HEK293T (cell line): Measurements from ENCODE around the gene ORM2.
A peak's percentile ranks its signal among the peaks of the same experiment; 100 is the strongest.

Source experiments
- CTCF ChIA-PET: fragments of 350-600 bp; formaldehyde crosslinking; extraction: SDS; loops from one replicate; lab custom pipeline; 2021; ENCODE audit warnings: antibody characterized with exemption, inconsistent platforms; lab: Yijun Ruan, JAX
- POLR2A ChIA-PET: fragments of 350-600 bp; formaldehyde crosslinking; extraction: SDS; loops from one replicate; lab custom pipeline; 2020; ENCODE audit warnings: antibody characterized with exemption, inconsistent platforms; lab: Yijun Ruan, JAX
- DNase-seq: peaks from one replicate; pipeline ENCODE4 v3.0.0; 2012; ENCODE audit warnings: mixed read lengths; ENCODE audit errors: extremely low spot score
- ARNT ChIP-seq: fragments of 450-650 bp; IDR thresholded peaks from 2 replicates; pipeline ENCODE4 v1.6.1; 2017; ENCODE audit warnings: mild to moderate bottlenecking
- BHLHE40 ChIP-seq: fragments of 450-650 bp; IDR thresholded peaks from 2 replicates; pipeline ENCODE4 v1.6.1; 2016; ENCODE audit warnings: mild to moderate bottlenecking, moderate library complexity, borderline replicate concordance
- CTBP1 ChIP-seq: fragments of 450-650 bp; IDR thresholded peaks from 2 replicates; pipeline ENCODE4 v1.6.1; 2016; ENCODE audit warnings: borderline replicate concordance
- ELF4 ChIP-seq: fragments of 450-650 bp; IDR thresholded peaks from 2 replicates; pipeline ENCODE4 v1.6.1; 2017; ENCODE audit warnings: antibody characterized with exemption
- FOXA1 ChIP-seq: fragments of 450-650 bp; IDR thresholded peaks from 2 replicates; pipeline ENCODE4 v1.6.1; 2016; ENCODE audit warnings: mild to moderate bottlenecking
- FOXK2 ChIP-seq: fragments of 450-650 bp; IDR thresholded peaks from 2 replicates; pipeline ENCODE4 v1.6.1; 2016; ENCODE audit warnings: mild to moderate bottlenecking
- FOXM1 ChIP-seq: fragments of 450-650 bp; IDR thresholded peaks from 2 replicates; pipeline ENCODE4 v1.6.1; 2017; ENCODE audit warnings: mild to moderate bottlenecking, borderline replicate concordance
- HDGF ChIP-seq: fragments of 450-650 bp; IDR thresholded peaks from 2 replicates; pipeline ENCODE4 v1.6.1; 2017; ENCODE audit warnings: antibody characterized with exemption, borderline replicate concordance
- L3MBTL2 ChIP-seq: fragments of 450-650 bp; conservative IDR thresholded peaks from 2 replicates; pipeline ENCODE4 v1.6.1; 2016; ENCODE audit warnings: mild to moderate bottlenecking
- LEF1 ChIP-seq: fragments of 450-650 bp; IDR thresholded peaks from 2 replicates; pipeline ENCODE4 v1.6.1; 2017; ENCODE audit warnings: mild to moderate bottlenecking, borderline replicate concordance
- NFRKB ChIP-seq: fragments of 450-650 bp; IDR thresholded peaks from 2 replicates; pipeline ENCODE4 v1.6.1; 2016; ENCODE audit warnings: mild to moderate bottlenecking, moderate library complexity
- PKNOX1 ChIP-seq: fragments of 450-650 bp; IDR thresholded peaks from 2 replicates; pipeline ENCODE4 v1.6.1; 2016
- SP1 ChIP-seq: fragments of 450-650 bp; IDR thresholded peaks from 2 replicates; pipeline ENCODE4 v1.6.1; 2017
- SUZ12 ChIP-seq: fragments of 450-650 bp; IDR thresholded peaks from 2 replicates; pipeline ENCODE4 v1.6.1; 2016; ENCODE audit warnings: mild to moderate bottlenecking
- TARDBP ChIP-seq: fragments of 450-650 bp; IDR thresholded peaks from 2 replicates; pipeline ENCODE4 v1.6.1; 2016
- ZNF384 ChIP-seq: fragments of 450-650 bp; IDR thresholded peaks from 2 replicates; pipeline ENCODE4 v1.6.1; 2016

ORM2 gene

GRCh38 chr9:114345493-114346065 is 15.9 kb downstream of the ORM2 start:
- no peak for TF ChIP-seq ZNF384
- TF ChIP-seq CTBP1 = no peak
- no peak for TF ChIP-seq FOXK2
- TF ChIP-seq LEF1 = no peak
- TF ChIP-seq L3MBTL2 = no peak
- no peak for TF ChIP-seq ARNT
- no peak for TF ChIP-seq HDGF
- TF ChIP-seq FOXM1 = no peak
- TF ChIP-seq NFRKB = no peak
- DNase-seq = no peak
- ChIA-PET POLR2A (no interaction called here), CTCF (interaction anchor here (1.0 kb wide), 1 partner anchor 54 kb away, joined by 3 read pairs; no protein-coding TSS in a partner anchor)

- no peak for DNase-seq
- ChIA-PET CTCF (no interaction called here), POLR2A (no interaction called here)
- TF ChIP-seq SUZ12 (no peak), NFRKB (no peak), ARNT (no peak), PKNOX1 (no peak), FOXA1 (no peak), FOXM1 (no peak), CTBP1 (no peak), SP1 (no peak), BHLHE40 (no peak), HDGF (no peak), LEF1 (no peak), TARDBP (no peak)
These were observed 16.5 kb downstream of the ORM2 start for GRCh38 chr9:114346146-114346545.

- CTCF ChIA-PET = interaction anchor here (1.3 kb wide), 1 partner anchor 9 kb away, joined by 3 read pairs; no protein-coding TSS in a partner anchor
- POLR2A ChIA-PET = no interaction called here
- TF ChIP-seq LEF1 (no peak), NFRKB (no peak), SUZ12 (no peak), ARNT (no peak), ELF4 (no peak), TARDBP (no peak)
These were observed 18.0 kb downstream of the ORM2 start for GRCh38 chr9:114347675-114348074.

GRCh38 chr9:114348261-114348905 is 18.7 kb downstream of the ORM2 start:
- no peak for TF ChIP-seq SP1
- no peak for TF ChIP-seq ZNF384
- TF ChIP-seq PKNOX1 = no peak
- TF ChIP-seq TARDBP = no peak
- TF ChIP-seq SUZ12 = no peak
- TF ChIP-seq NFRKB = no peak
- TF ChIP-seq BHLHE40 = no peak
- TF ChIP-seq FOXK2 = no peak
- no peak for TF ChIP-seq HDGF
- no peak for TF ChIP-seq FOXM1
- TF ChIP-seq LEF1 = no peak
- no peak for TF ChIP-seq CTBP1
- TF ChIP-seq ELF4 = no peak
- no peak for TF ChIP-seq FOXA1
- TF ChIP-seq ARNT = no peak
- no peak for DNase-seq
- POLR2A ChIA-PET = interaction anchor here (1.2 kb wide), 1 partner anchor 42 kb away, joined by 4 read pairs; no protein-coding TSS in a partner anchor
- CTCF ChIA-PET = no interaction called here

More at GRCh38 chr9:114347675-114348074, 18.0 kb downstream of the ORM2 start:
- no peak for DNase-seq

GRCh38 chr9:114348906-114349482 is 19.3 kb downstream of the ORM2 start:
- POLR2A ChIA-PET = interaction anchor here (0.6 to 1.2 kb wide), 2 partner anchors 42 to 239 kb away, joined by 3 to 4 read pairs; partner anchors contain the start of gene ATP6V1G1
- peak; percentile 34 for DNase-seq
- TF ChIP-seq FOXA1 (no peak), LEF1 (no peak), SUZ12 (no peak), BHLHE40 (no peak), PKNOX1 (peak; percentile 59; the same call in 1 of the 2 replicates), HDGF (no peak)
- CTCF ChIA-PET = interaction anchor here (0.6 kb wide), 1 partner anchor 510 kb away, joined by 3 read pairs; no protein-coding TSS in a partner anchor

- no peak for DNase-seq
- ChIA-PET POLR2A (no interaction called here), CTCF (no interaction called here)
- no peak for TF ChIP-seq BHLHE40
- no peak for TF ChIP-seq ARNT
- no peak for TF ChIP-seq LEF1
- TF ChIP-seq HDGF = no peak
- no peak for TF ChIP-seq CTBP1
- no peak for TF ChIP-seq ZNF384
- no peak for TF ChIP-seq SUZ12
- no peak for TF ChIP-seq SP1
- TF ChIP-seq NFRKB = no peak
- no peak for TF ChIP-seq FOXM1
- no peak for TF ChIP-seq FOXA1
- TF ChIP-seq ELF4 = no peak
These were observed 20.2 kb downstream of the ORM2 start for GRCh38 chr9:114349713-114350480.
